Gastroesophageal sphincter (tissue), 3 donors: ENCODE data around the gene FBXL19.

Experiments
- CTCF ChIP-seq, 4 experiments: fragments of 200-600 bp in 2 of 4; fragments of 450-650 bp in 2 of 4; sonication (generic) in 1 of 4; IDR thresholded peaks; one replicate each; pipeline ENCODE4 v1.5.1; 2017 to 2019; ENCODE audit warnings: antibody characterized with exemption in 4 of 4, mild to moderate bottlenecking in 2 of 4, moderate library complexity in 2 of 4
- POLR2A ChIP-seq, 2 donors: fragments of 450-650 bp; IDR thresholded peaks; one replicate each; pipeline ENCODE4 v1.6.1; 2017; ENCODE audit warnings: antibody characterized with exemption in 2 of 2, mild to moderate bottlenecking in 2 of 2, moderate library complexity in 1 of 2
- POLR2AphosphoS5 ChIP-seq: sonication (generic); formaldehyde crosslinking; IDR thresholded peaks from one replicate; pipeline ENCODE4 v1.6.1; 2017; ENCODE audit warnings: antibody characterized with exemption

- no peak for TF ChIP-seq CTCF (IDR thresholded peaks at IDR 0.05)
- TF ChIP-seq POLR2A (IDR thresholded peaks at IDR 0.05), result no peak
- no peak for TF ChIP-seq POLR2AphosphoS5
Observed at GRCh38 chr16:30888856-30889499, 34.4 kb upstream of the FBXL19 start.
